ENCODE results near the gene USHBP1.

USHBP1 gene

GRCh38 chr19:17226002-17226933 is 38.3 kb downstream of the USHBP1 start, which contains the start of gene OCEL1:
TSS of gene OCEL1 (plus strand) at chr19:17226226. CDS start at chr19:17226248, 22 bp downstream.
- Histone ChIP-seq H2BK120ac (ENCODE audit: low read depth, low read length) (peak within 1 kb of the TSS; percentile 84), H3K36me3 (ENCODE audit: control insufficient read depth in 1 of 2, insufficient read depth in 2 of 2, low read depth in 1 of 2, low read length in 2 of 2) (peaks cover 20 to 37% of the 10 kb centered on the region in 2 experiments), H3K4me1 (ENCODE audit: control insufficient read depth, insufficient read depth, low read depth, low read length) (peaks cover 14% of the 10 kb centered on the region), H3K9me3 (ENCODE audit: control insufficient read depth, low read length) (no peaks in the 10 kb centered on the region), H3K4me2 (ENCODE audit: low read length, poor library complexity, severe bottlenecking) (peak within 1 kb of the TSS; percentile 96), H2AK5ac (ENCODE audit: low read length, severe bottlenecking) (peak within 1 kb of the TSS; percentile 72), H2BK15ac (ENCODE audit: low read depth, poor library complexity, severe bottlenecking) (peak within 1 kb of the TSS; percentile 50), H4K91ac (ENCODE audit: low read length) (peak within 1 kb of the TSS; percentile 71), H3K18ac (ENCODE audit: low read depth in 1 of 2, low read length in 2 of 2) (peak within 1 kb of the TSS; percentile 96 to 99), H3K9ac (ENCODE audit: low read length) (peak within 1 kb of the TSS; percentile 86), H3K79me1 (replicated peaks; ENCODE audit: low read length, poor library complexity, severe bottlenecking) (peaks cover 18% of the 10 kb centered on the region), H2BK5ac (ENCODE audit: low read depth, low read length, poor library complexity, severe bottlenecking) (peak within 1 kb of the TSS; percentile 67), H4K8ac (ENCODE audit: low read length) (peak within 1 kb of the TSS; percentile 68), H3K27me3 (ENCODE audit: control insufficient read depth in 1 of 2, insufficient read depth in 1 of 2, low read length in 2 of 2) (no peaks in the 10 kb centered on the region), H3K4me3 (ENCODE audit: insufficient read depth in 1 of 2, low read depth in 1 of 2, low read length in 2 of 2) (peak within 1 kb of the TSS; percentile 85), H3K23ac (ENCODE audit: low read length in 2 of 2) (peak within 1 kb of the TSS; percentile 5 to 73), H2AFZ (ENCODE audit: low read depth, low read length) (peak within 1 kb of the TSS; percentile 94), H3K27ac (ENCODE audit: low read length, poor library complexity, severe bottlenecking) (peak within 1 kb of the TSS; percentile 70), H2BK12ac (ENCODE audit: low read length in 2 of 2) (peak within 1 kb of the TSS in 1 of 2 experiments; percentile 31), H3K4ac (ENCODE audit: low read depth in 1 of 2, low read length in 2 of 2) (peak within 1 kb of the TSS; percentile 85 to 90), H3K14ac (ENCODE audit: low read length in 2 of 2) (peak within 1 kb of the TSS in 1 of 2 experiments; percentile 71)
- peak; percentile 98 for DNase-seq
- under 1% methylated on average over 90 of the region's 90 CpGs for WGBS

GRCh38 chr19:17225053-17225452 is 39.5 kb downstream of the USHBP1 start:
- no peak for DNase-seq
- no peak overlapping the region for H3K27ac ChIP-seq (ENCODE audit: low read length, poor library complexity, severe bottlenecking)
- H2AFZ ChIP-seq (ENCODE audit: low read depth, low read length): no peak overlapping the region
- H3K36me3 ChIP-seq (ENCODE audit: control insufficient read depth in 1 of 2, insufficient read depth in 2 of 2, low read depth in 1 of 2, low read length in 2 of 2): peaks cover 14 to 25% of the 10 kb centered on the region in 2 experiments
- H3K27me3 ChIP-seq (ENCODE audit: control insufficient read depth in 1 of 2, insufficient read depth in 1 of 2, low read length in 2 of 2): no peaks in the 10 kb centered on the region
- H3K14ac ChIP-seq (ENCODE audit: low read length in 2 of 2): no peak overlapping the region
- peaks cover 12% of the 10 kb centered on the region for H3K79me1 ChIP-seq (replicated peaks; ENCODE audit: low read length, poor library complexity, severe bottlenecking)
- H2BK120ac ChIP-seq (ENCODE audit: low read depth, low read length): no peak overlapping the region
- H3K4me1 ChIP-seq (ENCODE audit: control insufficient read depth, insufficient read depth, low read depth, low read length): peaks cover 20% of the 10 kb centered on the region
- no peak overlapping the region for H3K18ac ChIP-seq (ENCODE audit: low read depth in 1 of 2, low read length in 2 of 2)
- no peak overlapping the region for H3K9ac ChIP-seq (ENCODE audit: low read length)
- H4K91ac ChIP-seq (ENCODE audit: low read length): no peak overlapping the region
- no peak overlapping the region for H4K8ac ChIP-seq (ENCODE audit: low read length)
- H2BK12ac ChIP-seq (ENCODE audit: low read length in 2 of 2): no peak overlapping the region
- H3K4ac ChIP-seq (ENCODE audit: low read depth in 1 of 2, low read length in 2 of 2): no peak overlapping the region
- no peak overlapping the region for H3K4me2 ChIP-seq (ENCODE audit: low read length, poor library complexity, severe bottlenecking)
- no peaks in the 10 kb centered on the region for H3K9me3 ChIP-seq (ENCODE audit: control insufficient read depth, low read length)
- whole genome bisulfite sequencing: 93% methylated on average over 6 of the region's 10 CpGs
- H3K4me3 ChIP-seq (ENCODE audit: insufficient read depth in 1 of 2, low read depth in 1 of 2, low read length in 2 of 2): no peak overlapping the region
- no peak overlapping the region for H3K23ac ChIP-seq (ENCODE audit: low read length in 2 of 2)
- no peak overlapping the region for H2AK5ac ChIP-seq (ENCODE audit: low read length, severe bottlenecking)
- no peak overlapping the region for H2BK15ac ChIP-seq (ENCODE audit: low read depth, poor library complexity, severe bottlenecking)
- H2BK5ac ChIP-seq (ENCODE audit: low read depth, low read length, poor library complexity, severe bottlenecking): no peak overlapping the region

- H3K23ac ChIP-seq (ENCODE audit: low read length in 2 of 2): no peak overlapping the region
- H2BK5ac ChIP-seq (ENCODE audit: low read depth, low read length, poor library complexity, severe bottlenecking): no peak overlapping the region
- peak overlapping the region; percentile 23 for H2AK5ac ChIP-seq (ENCODE audit: low read length, severe bottlenecking)
- H3K4ac ChIP-seq (ENCODE audit: low read depth in 1 of 2, low read length in 2 of 2): no peak overlapping the region
- DNase-seq: peak; percentile 79
- H2BK12ac ChIP-seq (ENCODE audit: low read length in 2 of 2): no peak overlapping the region
- H2BK15ac ChIP-seq (ENCODE audit: low read depth, poor library complexity, severe bottlenecking): no peak overlapping the region
- H3K18ac ChIP-seq (ENCODE audit: low read depth in 1 of 2, low read length in 2 of 2): peak overlapping the region; percentile 23 to 29
- H3K9me3 ChIP-seq (ENCODE audit: control insufficient read depth, low read length): no peaks in the 10 kb centered on the region
- peaks cover 7% of the 10 kb centered on the region for H3K79me1 ChIP-seq (replicated peaks; ENCODE audit: low read length, poor library complexity, severe bottlenecking)
- no peak overlapping the region for H3K14ac ChIP-seq (ENCODE audit: low read length in 2 of 2)
- H2AFZ ChIP-seq (ENCODE audit: low read depth, low read length): no peak overlapping the region
- H4K91ac ChIP-seq (ENCODE audit: low read length): peak overlapping the region; percentile 36
- H3K9ac ChIP-seq (ENCODE audit: low read length): peak overlapping the region; percentile 73
- 58% methylated on average over 14 of the region's 14 CpGs for WGBS
- no peak overlapping the region for H2BK120ac ChIP-seq (ENCODE audit: low read depth, low read length)
- H4K8ac ChIP-seq (ENCODE audit: low read length): peak overlapping the region; percentile 70
- no peak overlapping the region for H3K27ac ChIP-seq (ENCODE audit: low read length, poor library complexity, severe bottlenecking)
- peaks cover 13% of the 10 kb centered on the region for H3K4me1 ChIP-seq (ENCODE audit: control insufficient read depth, insufficient read depth, low read depth, low read length)
- no peaks in the 10 kb centered on the region for H3K27me3 ChIP-seq (ENCODE audit: control insufficient read depth in 1 of 2, insufficient read depth in 1 of 2, low read length in 2 of 2)
- peak overlapping the region in 1 of 2 experiments; percentile 44 for H3K4me3 ChIP-seq (ENCODE audit: insufficient read depth in 1 of 2, low read depth in 1 of 2, low read length in 2 of 2)
- H3K36me3 ChIP-seq (ENCODE audit: control insufficient read depth in 1 of 2, insufficient read depth in 2 of 2, low read depth in 1 of 2, low read length in 2 of 2): peaks cover 28 to 30% of the 10 kb centered on the region in 2 experiments
- H3K4me2 ChIP-seq (ENCODE audit: low read length, poor library complexity, severe bottlenecking): no peak overlapping the region
Measured at GRCh38 chr19:17220207-17220758, 44.3 kb downstream of the USHBP1 start.

- DNase-seq: no peak
- Histone ChIP-seq H3K4me3 (ENCODE audit: insufficient read depth in 1 of 2, low read depth in 1 of 2, low read length in 2 of 2) (no peak overlapping the region), H3K4me1 (ENCODE audit: control insufficient read depth, insufficient read depth, low read depth, low read length) (peaks cover 19% of the 10 kb centered on the region), H2BK12ac (ENCODE audit: low read length in 2 of 2) (no peak overlapping the region), H3K79me1 (replicated peaks; ENCODE audit: low read length, poor library complexity, severe bottlenecking) (peaks cover 12% of the 10 kb centered on the region), H4K8ac (ENCODE audit: low read length) (no peak overlapping the region), H2AFZ (ENCODE audit: low read depth, low read length) (no peak overlapping the region), H3K27ac (ENCODE audit: low read length, poor library complexity, severe bottlenecking) (no peak overlapping the region), H3K9ac (ENCODE audit: low read length) (no peak overlapping the region), H3K4me2 (ENCODE audit: low read length, poor library complexity, severe bottlenecking) (no peak overlapping the region), H3K27me3 (ENCODE audit: control insufficient read depth in 1 of 2, insufficient read depth in 1 of 2, low read length in 2 of 2) (no peaks in the 10 kb centered on the region), H3K9me3 (ENCODE audit: control insufficient read depth, low read length) (no peaks in the 10 kb centered on the region), H2BK15ac (ENCODE audit: low read depth, poor library complexity, severe bottlenecking) (no peak overlapping the region), H4K91ac (ENCODE audit: low read length) (no peak overlapping the region), H3K18ac (ENCODE audit: low read depth in 1 of 2, low read length in 2 of 2) (no peak overlapping the region), H2AK5ac (ENCODE audit: low read length, severe bottlenecking) (no peak overlapping the region), H3K23ac (ENCODE audit: low read length in 2 of 2) (no peak overlapping the region), H3K14ac (ENCODE audit: low read length in 2 of 2) (no peak overlapping the region), H2BK5ac (ENCODE audit: low read depth, low read length, poor library complexity, severe bottlenecking) (no peak overlapping the region), H2BK120ac (ENCODE audit: low read depth, low read length) (peak overlapping the region; percentile 23), H3K36me3 (ENCODE audit: control insufficient read depth in 1 of 2, insufficient read depth in 2 of 2, low read depth in 1 of 2, low read length in 2 of 2) (peaks cover 28 to 30% of the 10 kb centered on the region in 2 experiments), H3K4ac (ENCODE audit: low read depth in 1 of 2, low read length in 2 of 2) (no peak overlapping the region)
- WGBS: 98% methylated on average over 8 of the region's 8 CpGs
Measured at GRCh38 chr19:17219286-17219685, 45.3 kb downstream of the USHBP1 start.
